Endometrium (tissue), 2 donors: ENCODE results near the gene TPPP2.
"Not testable (repeated sequence)": the region's sequence is repeated elsewhere in the genome, so short reads cannot be mapped to it uniquely, and the experiment has no call there.

Experiments
- FAIRE-seq: peaks from 2 replicates; lab custom pipeline; 2012; peaks lifted over from hg19 to GRCh38; lab: Jason Lieb, UNC
- donor health status: control.
- donor health status: control.

The TPPP2 gene

DNA sequence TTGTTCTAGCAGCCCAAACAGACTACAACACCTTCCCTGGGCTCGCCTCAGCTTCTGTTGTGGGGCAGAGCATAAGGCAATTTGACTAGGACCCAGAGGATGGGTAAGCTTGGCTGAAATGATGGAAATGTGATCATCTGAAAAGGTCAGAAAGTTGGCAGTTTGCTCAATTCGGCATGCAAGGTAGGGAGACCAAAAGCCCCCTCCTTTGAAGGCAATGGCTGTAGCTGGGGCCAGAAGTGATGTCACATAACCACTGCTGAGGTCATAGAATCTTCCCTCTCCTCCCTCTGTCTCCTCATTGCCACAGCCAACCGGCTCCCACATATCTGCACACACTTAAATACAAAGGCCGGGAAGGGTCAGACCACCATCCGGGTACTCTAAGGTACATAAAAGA, at the start of gene TPPP2:
Gene TPPP2 (plus strand): TSS at position 301 of the 400 bp plus-strand sequence. CDS start 365 bp downstream, outside the sequence.
- no peak for FAIRE-seq

GRCh38 chr14:20980906-20981305, 49.1 kb upstream of the TPPP2 start:
- no peak for FAIRE-seq

DNA sequence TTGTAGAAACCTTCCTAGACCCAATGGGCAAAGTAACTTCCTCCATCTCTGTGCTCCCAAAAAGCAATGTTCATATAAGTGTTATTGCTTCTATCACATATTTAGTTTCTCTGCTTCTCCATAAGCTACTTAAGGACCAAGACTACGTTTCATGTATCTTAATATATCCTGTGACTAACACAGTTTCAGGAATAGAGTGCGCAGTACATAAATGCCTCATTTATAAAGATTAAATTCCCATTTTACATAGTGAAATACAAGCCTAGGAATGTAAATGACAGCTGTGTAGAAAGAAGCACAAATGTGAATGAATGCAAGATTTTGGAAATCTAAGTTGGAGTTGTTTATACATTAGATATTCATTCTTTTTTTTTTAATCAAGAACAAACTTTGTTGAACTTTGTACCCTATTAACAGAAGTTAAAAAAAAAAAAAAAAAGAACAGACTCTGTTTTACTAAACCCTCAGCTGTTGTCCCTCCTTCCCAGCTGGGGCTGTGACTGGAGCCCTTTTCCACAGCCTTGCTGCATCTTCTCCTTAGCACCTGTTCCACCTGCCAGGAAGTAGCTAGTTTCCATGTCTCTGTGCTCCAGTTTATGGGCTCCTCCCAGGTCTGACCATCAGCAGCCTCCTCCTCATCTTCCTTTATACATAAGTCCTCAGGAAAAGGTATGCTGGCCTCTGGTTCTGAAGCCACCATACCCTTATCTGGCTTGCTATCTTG, 47.2 kb upstream of the TPPP2 start:
- FAIRE-seq: no peak

DNA sequence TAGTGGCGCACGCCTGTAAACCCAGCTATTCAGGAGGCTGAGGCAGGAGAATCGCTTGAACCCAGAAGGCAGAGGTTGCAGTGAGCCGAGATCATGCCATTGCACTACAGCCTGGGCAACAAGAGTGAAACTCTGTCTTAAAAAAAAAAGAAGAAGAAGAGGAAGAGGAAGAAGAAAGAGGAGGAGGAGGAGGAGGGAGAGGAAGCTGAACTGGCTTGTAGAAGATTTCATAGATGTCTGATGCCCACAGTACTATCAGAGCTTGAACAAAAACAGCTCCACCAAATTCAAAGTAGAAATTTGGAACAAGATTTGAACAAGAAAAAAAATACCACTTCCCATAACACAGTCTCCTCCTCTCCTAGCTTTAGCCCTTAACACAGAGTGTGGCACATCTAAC, 44.4 kb upstream of the TPPP2 start:
- not testable (repeated sequence) for FAIRE-seq

GRCh38 chr14:20986811-20987210, 43.2 kb upstream of the TPPP2 start:
- no peak for FAIRE-seq

GRCh38 chr14:20988717-20989470, 41.1 kb upstream of the TPPP2 start:
- no peak for FAIRE-seq

DNA sequence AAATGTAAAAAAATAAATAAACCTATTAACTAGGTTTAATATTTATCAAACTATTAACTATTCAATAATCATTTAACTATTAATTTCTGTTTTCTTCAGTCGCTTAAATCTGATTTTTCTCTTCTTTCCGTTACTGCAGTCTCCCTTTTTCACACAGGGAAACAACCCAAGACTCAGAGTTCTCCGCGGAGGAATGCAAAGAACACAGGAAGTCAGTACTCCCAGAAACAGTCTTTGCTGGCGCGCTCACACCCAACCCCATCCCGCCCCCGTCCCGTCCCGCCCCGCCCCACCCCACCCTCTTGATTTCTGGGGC, 40.6 kb upstream of the TPPP2 start:
- FAIRE-seq: peak; percentile 41

DNA sequence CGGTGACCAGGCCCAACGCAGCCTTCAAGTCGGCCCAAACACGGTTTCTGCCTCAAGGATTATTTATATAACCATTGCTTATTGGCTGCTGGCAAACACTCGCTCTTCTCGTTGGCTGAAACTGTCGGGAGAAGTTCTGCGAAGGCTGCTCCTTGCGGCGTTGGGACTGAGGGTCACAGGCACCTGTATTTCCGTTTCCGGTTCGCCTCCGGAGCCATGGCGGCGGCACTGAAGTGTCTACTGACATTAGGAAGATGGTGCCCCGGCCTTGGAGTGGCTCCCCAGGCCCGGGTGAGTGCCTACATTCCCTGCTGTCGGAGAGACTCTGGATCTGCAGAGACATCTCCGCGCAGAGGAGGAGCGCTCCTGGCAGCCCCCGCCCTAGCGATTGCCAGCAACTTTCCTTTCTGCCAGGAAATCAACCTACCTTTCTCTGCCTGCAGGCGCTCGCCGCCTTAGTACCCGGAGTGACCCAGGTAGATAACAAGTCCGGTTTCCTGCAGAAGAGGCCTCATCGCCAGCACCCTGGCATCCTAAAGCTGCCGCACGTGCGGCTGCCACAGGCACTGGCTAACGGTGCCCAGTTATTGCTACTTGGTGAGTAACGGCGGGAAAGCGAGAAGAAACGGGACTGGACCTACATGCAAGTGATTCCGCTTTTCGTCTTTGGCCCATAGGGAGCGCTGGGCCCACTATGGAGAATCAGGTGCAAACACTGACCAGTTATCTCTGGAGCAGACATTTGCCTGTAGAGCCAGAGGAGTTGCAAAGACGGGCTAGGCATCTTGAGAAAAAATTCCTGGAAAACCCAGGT, 40.0 kb upstream of the TPPP2 start, which contains the start of gene METTL17:
Gene METTL17 (plus strand): TSS at position 194 of the 814 bp plus-strand sequence. CDS start 23 bp downstream, at position 217.
- peak; percentile 31 for FAIRE-seq

GRCh38 chr14:20996521-20996920, 33.5 kb upstream of the TPPP2 start:
- no peak for FAIRE-seq

- no peak for FAIRE-seq
Observed at GRCh38 chr14:20997115-20997514, 32.9 kb upstream of the TPPP2 start.

- no peak for FAIRE-seq
Observed at GRCh38 chr14:20997564-20997963, 32.5 kb upstream of the TPPP2 start.

GRCh38 chr14:20998139-20998538, 31.9 kb upstream of the TPPP2 start:
- no peak for FAIRE-seq

GRCh38 chr14:20998674-20999366, 31.2 kb upstream of the TPPP2 start, which contains the start of gene SLC39A2:
SLC39A2 (plus strand) TSS chr14:20999293; CDS start chr14:20999447, 154 bp downstream.
- FAIRE-seq: no peak

- no peak for FAIRE-seq
Observed at GRCh38 chr14:20999591-20999990, 30.4 kb upstream of the TPPP2 start.

GRCh38 chr14:21001218-21001617, 28.8 kb upstream of the TPPP2 start:
- no peak for FAIRE-seq

- FAIRE-seq: no peak
Observed at GRCh38 chr14:21003788-21004346, 26.1 kb upstream of the TPPP2 start.

GRCh38 chr14:21009721-21010120, 20.3 kb upstream of the TPPP2 start:
- not testable (repeated sequence) for FAIRE-seq

- no peak for FAIRE-seq
Observed at GRCh38 chr14:21011136-21011535, 18.9 kb upstream of the TPPP2 start.

DNA sequence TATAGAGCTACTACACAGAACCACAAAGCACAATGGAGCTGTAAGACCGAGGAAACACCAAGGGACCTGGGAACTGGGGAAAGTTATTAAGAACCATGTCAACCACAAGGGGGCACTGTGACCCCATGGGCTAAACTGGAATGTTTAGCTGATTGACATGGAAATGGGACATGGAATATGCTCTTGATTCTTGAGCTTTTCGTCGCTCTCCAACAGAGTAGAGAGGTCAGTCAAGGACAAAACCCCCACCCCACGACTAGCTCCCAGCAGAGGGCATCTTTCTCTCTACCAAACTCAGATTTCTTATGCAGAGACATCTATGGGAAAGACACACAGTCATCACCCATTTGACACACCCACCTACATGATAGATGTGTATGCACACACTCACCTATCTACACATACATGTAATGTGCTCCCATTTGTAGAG, 15.2 kb upstream of the TPPP2 start:
- FAIRE-seq: peak; percentile 26

DNA sequence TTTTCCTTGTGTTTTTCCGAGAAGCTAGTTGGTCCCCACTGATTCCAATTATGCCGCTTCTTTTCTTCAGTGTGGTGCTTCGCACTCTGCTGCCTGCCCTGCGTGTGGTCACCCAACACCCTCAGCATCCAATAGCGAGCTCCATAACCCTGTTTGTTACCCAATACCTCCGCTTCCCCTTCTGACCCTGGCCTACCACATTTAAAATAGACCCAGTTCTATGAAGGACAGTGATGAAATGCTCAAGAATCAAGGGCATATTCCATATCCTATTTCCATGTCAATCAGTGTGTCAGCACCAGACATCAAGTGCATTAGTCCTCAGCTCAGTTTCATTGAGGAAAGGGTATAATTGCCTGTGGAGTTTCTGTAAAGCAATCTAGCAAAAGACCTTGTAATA, 14.7 kb upstream of the TPPP2 start:
- no peak for FAIRE-seq

DNA sequence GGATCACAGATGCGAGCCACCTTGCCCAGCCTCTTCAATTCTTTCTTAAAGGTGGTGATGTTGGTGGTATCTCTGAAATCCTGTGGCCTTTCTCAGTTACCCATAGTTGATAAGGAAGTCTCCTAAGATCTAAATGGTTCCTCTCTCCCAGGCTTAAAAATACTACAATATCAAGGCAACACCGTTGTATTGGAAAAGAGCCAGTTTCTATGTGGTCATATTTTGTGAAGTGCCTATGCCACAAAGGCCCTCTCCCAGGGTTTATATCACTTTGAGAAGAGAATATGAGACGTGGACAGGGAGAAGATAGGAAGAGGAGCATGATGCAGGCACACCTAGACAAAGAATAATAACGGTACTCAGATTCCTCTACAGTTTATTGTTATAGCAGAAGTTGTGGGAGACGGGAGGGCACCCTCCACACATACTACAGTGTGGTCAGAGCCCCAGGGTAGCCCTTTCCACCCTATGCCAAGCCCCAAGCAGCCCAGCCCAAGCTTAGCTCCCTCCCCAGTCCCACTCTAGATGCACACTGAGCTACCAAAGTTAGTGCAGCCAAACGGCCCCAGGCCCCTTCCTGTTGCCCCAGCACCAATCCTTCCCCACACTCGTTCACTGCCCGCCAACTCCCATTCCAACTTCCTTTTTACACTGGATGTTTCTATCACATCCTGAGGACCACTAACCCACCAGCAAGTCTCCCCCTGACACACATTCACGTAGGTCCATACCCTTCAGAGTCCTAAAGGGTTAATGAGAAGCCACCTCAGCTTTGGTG, 13.4 kb upstream of the TPPP2 start:
- FAIRE-seq: no peak
